Endothelial cell of umbilical vein (primary cell): Measurements from ENCODE around the gene MTFR1L. TPM values are rescaled to one million over a fixed set of nuclear protein-coding genes. Genes with fewer than 3 reads are reported as not detected.

Source experiments
- BruUV-seq: library from RNA; stranded (reverse); fragments of 400-500 nt; replicated peaks from 2 replicates; lab custom pipeline; 2021; lab: Mats Ljungman, UMichigan
- CTCF ChIA-PET: fragments of 300-600, 350-600 bp; sonication (Branson Sonifier 250); formaldehyde crosslinking; loops from one replicate; lab custom pipeline; 2021; ENCODE audit warnings: antibody characterized with exemption, inconsistent platforms; lab: Charles Lee
- POLR2A ChIA-PET: fragments of 300-600, 350-600 bp; sonication (Branson Sonifier 250); formaldehyde crosslinking; loops from one replicate; lab custom pipeline; 2021; ENCODE audit warnings: antibody characterized with exemption, inconsistent platforms; lab: Charles Lee
- DNase-seq: peaks from one replicate; pipeline ENCODE4 v3.0.0-alpha.2; 2011; ENCODE audit warnings: low read depth, low spot score
- FAIRE-seq: peaks from 2 replicates; lab custom pipeline; 2011; peaks lifted over from hg19 to GRCh38; lab: Jason Lieb, UNC
- H2AFZ ChIP-seq: 2 replicates; pipeline ENCODE4 v1.6.0; 2012; ENCODE audit warnings: low read depth, low read length, control low read depth, inconsistent platforms
- H3K27ac ChIP-seq: 2 replicates; pipeline ENCODE4 v1.5.1; 2011; ENCODE audit warnings: low read depth, mild to moderate bottlenecking, control low read depth, low read length, moderate library complexity; ENCODE audit not compliant: insufficient read depth
- H3K27me3 ChIP-seq, 2 experiments: 2 replicates each; pipeline versions ENCODE4 v1.6.0 to v1.6.1; 2011; ENCODE audit warnings: low read length in 2 of 2, mixed read lengths in 1 of 2; ENCODE audit not compliant: control insufficient read depth in 2 of 2, insufficient read depth in 2 of 2
- H3K36me3 ChIP-seq, 2 experiments: 2 replicates in 1 of 2; 3 replicates in 1 of 2; pipeline ENCODE4 v1.5.1; 2011; ENCODE audit warnings: low read length in 2 of 2, mild to moderate bottlenecking in 1 of 2, moderate library complexity in 1 of 2; ENCODE audit not compliant: control insufficient read depth in 2 of 2, insufficient read depth in 2 of 2; ENCODE audit errors: extremely low read depth in 1 of 2
- H3K4me1 ChIP-seq: 3 replicates; pipeline ENCODE4 v1.5.1; 2011; ENCODE audit warnings: mild to moderate bottlenecking, low read length; ENCODE audit not compliant: control insufficient read depth, insufficient read depth; ENCODE audit errors: extremely low read depth
- H3K4me2 ChIP-seq: 2 replicates; pipeline ENCODE4 v1.6.1; 2011; ENCODE audit warnings: low read length, control low read depth, mixed read lengths; ENCODE audit not compliant: insufficient read depth
- H3K4me3 ChIP-seq, 3 experiments: fragments of 200-600 bp in 1 of 3; sonication (generic), shearing (Covaris generic) in 1 of 3; replicated peaks in 1 of 3; 2 replicates each; pipeline ENCODE4 v1.5.1; 2011 to 2016; ENCODE audit warnings: control low read depth in 3 of 3, low read length in 3 of 3, mild to moderate bottlenecking in 2 of 3, inconsistent platforms in 1 of 3, low read depth in 1 of 3, moderate library complexity in 1 of 3; ENCODE audit not compliant: insufficient read depth in 1 of 3
- H3K79me2 ChIP-seq: 2 replicates; pipeline ENCODE4 v1.6.0; 2012; ENCODE audit warnings: low read length, inconsistent platforms; ENCODE audit not compliant: control insufficient read depth, insufficient read depth
- H3K9ac ChIP-seq: replicated peaks from 2 replicates; pipeline ENCODE3; 2011; ENCODE audit warnings: low read length, control low read depth; ENCODE audit not compliant: insufficient read depth; ENCODE audit errors: extremely low read depth
- H3K9me1 ChIP-seq: replicated peaks from 3 replicates; pipeline ENCODE4 v1.6.0; 2011; ENCODE audit warnings: mild to moderate bottlenecking, low read length; ENCODE audit not compliant: control insufficient read depth, insufficient read depth; ENCODE audit errors: extremely low read depth
- H3K9me3 ChIP-seq: replicated peaks from 2 replicates; pipeline ENCODE4 v1.5.1; 2012; ENCODE audit warnings: low read length, inconsistent platforms; ENCODE audit not compliant: control insufficient read depth, insufficient read depth
- H4K20me1 ChIP-seq: replicated peaks from 2 replicates; pipeline ENCODE3; 2011; ENCODE audit warnings: mild to moderate bottlenecking, low read length; ENCODE audit not compliant: control insufficient read depth, insufficient read depth; ENCODE audit errors: extremely low read depth
- EZH2 ChIP-seq: IDR thresholded peaks from 2 replicates; pipeline ENCODE4 v1.6.1; 2012; ENCODE audit warnings: borderline replicate concordance, low read depth, mild to moderate bottlenecking, moderate library complexity, low read length, inconsistent platforms; ENCODE audit not compliant: severe bottlenecking
- FOS ChIP-seq: IDR thresholded peaks from 2 replicates; pipeline ENCODE4 v1.6.1; 2011; ENCODE audit warnings: mild to moderate bottlenecking, low read length, moderate library complexity, borderline replicate concordance; ENCODE audit not compliant: insufficient read depth
- GATA2 ChIP-seq: IDR thresholded peaks from 2 replicates; pipeline ENCODE4 v1.7.0; 2011; ENCODE audit warnings: low read depth, mild to moderate bottlenecking, moderate library complexity, mixed read lengths, low read length; ENCODE audit not compliant: insufficient read length, insufficient read depth
- JUN ChIP-seq: IDR thresholded peaks from 2 replicates; pipeline ENCODE4 v1.6.1; 2011; ENCODE audit warnings: borderline replicate concordance, low read depth; ENCODE audit not compliant: insufficient read length, insufficient read depth
- MYC ChIP-seq: IDR thresholded peaks from one replicate; pipeline ENCODE4 v1.6.1; 2011; ENCODE audit warnings: mild to moderate bottlenecking, low read depth, low read length
- POLR2A ChIP-seq: IDR thresholded peaks from 2 replicates; pipeline ENCODE4 v1.6.1; 2012; ENCODE audit warnings: low read depth, mild to moderate bottlenecking, control low read depth, low read length
- POLR2AphosphoS5 ChIP-seq: IDR thresholded peaks from 2 replicates; pipeline ENCODE4 v1.6.1; 2012; ENCODE audit warnings: low read depth, mild to moderate bottlenecking, control low read depth, low read length, moderate library complexity; ENCODE audit not compliant: insufficient read depth
- dilution Hi-C: fragments of 300-500 bp; cut with MboI; formaldehyde crosslinking; loops from one replicate; pipeline ENCODE4 v1.15.0; 2019; ENCODE audit warnings: low sequenced_read_pairs; ENCODE audit not compliant: extremely low pct_ligation_motif_present
- intact Hi-C: fragments of 100-400 bp; cut with micrococcal nuclease; formaldehyde crosslinking; loops from one replicate; pipeline ENCODE4 v1.10.0; 2022
- polyA plus RNA-seq, 4 experiments: library from polyadenylated mRNA; depleted of rRNA in 3 of 4; stranded (reverse) in 3 of 4; unstranded in 1 of 4; fragments of >200 nt; gene quantifications; 2 replicates each; pipeline versions ENCODE4 v1.2.1 to v1.2.3, GENCODE V29; 2011 to 2012; ENCODE audit warnings: missing spikeins in 1 of 4
- total RNA-seq: library from RNA; stranded (reverse); gene quantifications from 2 replicates; pipeline ENCODE4 v1.2.3, GENCODE V29; 2021
- TF ChIP-seq, protein P1 (sequence below), 2 donors: IDR thresholded peaks; 1 replicate in 1 of 2; 2 replicates in 1 of 2; pipeline ENCODE4 v1.5.1; 2011; ENCODE audit warnings: low read length in 2 of 2, mild to moderate bottlenecking in 2 of 2, moderate library complexity in 2 of 2, control low read depth in 1 of 2, inconsistent platforms in 1 of 2, low read depth in 1 of 2; ENCODE audit not compliant: insufficient read depth in 1 of 2; ENCODE audit errors: extremely low read depth in 1 of 2
- TF ChIP-seq, protein P2 (sequence below): IDR thresholded peaks from 2 replicates; pipeline ENCODE4 v1.6.1; 2011; ENCODE audit not compliant: insufficient read depth, insufficient read length

MTFR1L gene
- total and polyA plus RNA-seq, 2 donors (not counting 3 experiments of a cell fraction or from before 2014, with no cell fraction given) = 34.8 to 45.5 TPM

DNA sequence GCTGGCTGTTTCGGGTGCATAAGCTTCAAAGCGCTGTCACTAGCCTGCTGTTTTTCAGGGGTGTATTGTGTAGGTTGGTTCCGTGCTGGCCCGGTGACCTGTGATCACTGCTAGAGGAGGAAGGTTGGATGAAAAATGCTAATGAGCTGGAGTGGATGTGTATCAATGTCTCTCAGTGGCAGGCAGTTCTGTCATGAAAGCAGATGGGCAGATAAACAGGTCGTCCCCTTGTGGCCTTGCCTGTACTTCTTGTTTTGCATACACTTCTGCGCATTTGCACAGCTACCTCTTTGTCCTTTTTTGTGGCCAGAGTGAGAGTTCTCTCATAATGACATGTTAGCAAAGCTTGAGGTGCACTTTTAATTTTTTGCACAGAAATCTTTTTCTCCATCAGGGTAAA, 16.8 kb upstream of the MTFR1L start:
- FAIRE-seq (no peak), DNase-seq (no peak)
- no peak overlapping the region for H2AFZ ChIP-seq
- ChIA-PET POLR2A (interaction anchor here (1.3 kb wide), 1 partner anchor 555 kb away, joined by 4 read pairs; the partner anchor contains the start of gene RSRP1), CTCF (interaction anchor here (1.1 to 1.4 kb wide), 3 partner anchors 184 to 230 kb away, joined by 4 read pairs; no protein-coding TSS in a partner anchor)
- H4K20me1 ChIP-seq = no peaks in the 10 kb centered on the region
- H3K9me3 ChIP-seq = no peaks in the 10 kb centered on the region
- no peaks in the 10 kb centered on the region for H3K27me3 ChIP-seq
- TSS peak; percentile 20 for BruUV-seq
- intact Hi-C loops (loop anchor here (10.0 kb wide), 2 partner anchors 368 to 568 kb away; partner anchors contain the start of genes MACO1 and SYF2), dilution Hi-C loops (no loop called here)
- H3K36me3 ChIP-seq = peaks cover 3 to 7% of the 10 kb centered on the region in 2 experiments
- H3K9me1 ChIP-seq = no peaks in the 10 kb centered on the region
- H3K4me3 ChIP-seq = no peak overlapping the region
- peaks cover 43% of the 10 kb centered on the region for H3K4me1 ChIP-seq
- H3K4me2 ChIP-seq = no peak overlapping the region
- H3K9ac ChIP-seq = no peak overlapping the region
- peaks cover 20% of the 10 kb centered on the region for H3K79me2 ChIP-seq
- no peak overlapping the region for H3K27ac ChIP-seq
- TF ChIP-seq POLR2A = no peak
- TF ChIP-seq JUN = no peak
- no peak for TF ChIP-seq POLR2AphosphoS5
- TF ChIP-seq GATA2 = no peak
- no peak for TF ChIP-seq EZH2
- TF ChIP-seq MYC = no peak
- no peak for TF ChIP-seq FOS
- TF ChIP-seq, protein P1, sequence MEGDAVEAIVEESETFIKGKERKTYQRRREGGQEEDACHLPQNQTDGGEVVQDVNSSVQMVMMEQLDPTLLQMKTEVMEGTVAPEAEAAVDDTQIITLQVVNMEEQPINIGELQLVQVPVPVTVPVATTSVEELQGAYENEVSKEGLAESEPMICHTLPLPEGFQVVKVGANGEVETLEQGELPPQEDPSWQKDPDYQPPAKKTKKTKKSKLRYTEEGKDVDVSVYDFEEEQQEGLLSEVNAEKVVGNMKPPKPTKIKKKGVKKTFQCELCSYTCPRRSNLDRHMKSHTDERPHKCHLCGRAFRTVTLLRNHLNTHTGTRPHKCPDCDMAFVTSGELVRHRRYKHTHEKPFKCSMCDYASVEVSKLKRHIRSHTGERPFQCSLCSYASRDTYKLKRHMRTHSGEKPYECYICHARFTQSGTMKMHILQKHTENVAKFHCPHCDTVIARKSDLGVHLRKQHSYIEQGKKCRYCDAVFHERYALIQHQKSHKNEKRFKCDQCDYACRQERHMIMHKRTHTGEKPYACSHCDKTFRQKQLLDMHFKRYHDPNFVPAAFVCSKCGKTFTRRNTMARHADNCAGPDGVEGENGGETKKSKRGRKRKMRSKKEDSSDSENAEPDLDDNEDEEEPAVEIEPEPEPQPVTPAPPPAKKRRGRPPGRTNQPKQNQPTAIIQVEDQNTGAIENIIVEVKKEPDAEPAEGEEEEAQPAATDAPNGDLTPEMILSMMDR (IDR thresholded peaks at IDR 0.05; ENCODE audit: extremely low read depth in 1 of 2, insufficient read depth in 1 of 2, low read depth in 1 of 2, low read length in 2 of 2) = no peak
- TF ChIP-seq, protein P2, sequence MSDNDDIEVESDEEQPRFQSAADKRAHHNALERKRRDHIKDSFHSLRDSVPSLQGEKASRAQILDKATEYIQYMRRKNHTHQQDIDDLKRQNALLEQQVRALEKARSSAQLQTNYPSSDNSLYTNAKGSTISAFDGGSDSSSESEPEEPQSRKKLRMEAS = no peak
